Thyroid gland (tissue), 4 donors: Measurements from ENCODE around the gene SPECC1. TPM values are rescaled to one million over a fixed set of nuclear protein-coding genes. Genes with fewer than 3 reads are reported as not detected.

ENCODE experiments used
- DNase-seq, 2 donors: peaks; one replicate each; pipeline ENCODE4 v3.0.0-alpha.2; 2019
- H3K27ac ChIP-seq, 3 donors: fragments of 200-600 bp; sonication (generic); 1 replicate in 2 of 3; 2 replicates in 1 of 3; pipeline ENCODE4 v1.5.1; 2016 to 2019; ENCODE audit warnings: mild to moderate bottlenecking in 1 of 3, moderate library complexity in 1 of 3
- H3K27me3 ChIP-seq: fragments of 200-600 bp; sonication (generic); one replicate; pipeline ENCODE4 v1.5.1; 2019
- H3K36me3 ChIP-seq, 2 donors: fragments of 200-600 bp; sonication (generic); one replicate each; pipeline ENCODE4 v1.5.1; 2016 to 2019
- H3K4me1 ChIP-seq, 2 donors: fragments of 200-600 bp; sonication (generic); one replicate each; pipeline ENCODE4 v1.5.1; 2017 to 2019
- H3K4me3 ChIP-seq, 3 donors: fragments of 200-600 bp; sonication (generic); replicated peaks in 1 of 3; 1 replicate in 2 of 3; 2 replicates in 1 of 3; pipeline ENCODE4 v1.5.1; 2016; ENCODE audit warnings: mild to moderate bottlenecking in 1 of 3
- H3K9me3 ChIP-seq: fragments of 200-600 bp; sonication (generic); one replicate; pipeline ENCODE4 v1.5.1; 2017
- POLR2A ChIP-seq, 2 donors: fragments of 450-650 bp; IDR thresholded peaks; one replicate each; pipeline ENCODE4 v1.6.1; 2017; ENCODE audit warnings: antibody characterized with exemption in 2 of 2, mild to moderate bottlenecking in 2 of 2, moderate library complexity in 1 of 2
- WGBS, 2 donors: methylation state at CpG; one replicate each; pipeline ENCODE4 v1.1.5; 2017; 5-methylcytosine and 5-hydroxymethylcytosine counted together
- intact Hi-C: fragments of 100-400 bp; cut with DNase I; formaldehyde crosslinking; loops from one replicate; pipeline ENCODE4 v1.15.1; 2023
- total RNA-seq, 4 donors: library from RNA; depleted of rRNA; stranded (reverse); fragments of >200 nt; gene quantifications; one replicate each; pipeline ENCODE4 v1.2.3, GENCODE V29; 2016
- TF ChIP-seq, protein P1 (sequence below), 6 experiments: fragments of 200-600 bp in 3 of 6; fragments of 450-650 bp in 3 of 6; sonication (generic) in 3 of 6; IDR thresholded peaks; one replicate each; pipeline ENCODE4 v1.5.1; 2016 to 2019; ENCODE audit warnings: antibody characterized with exemption in 6 of 6, mild to moderate bottlenecking in 2 of 6, inconsistent platforms in 1 of 6, moderate library complexity in 1 of 6

The SPECC1 gene
- total RNA-seq, 4 donors from 2014 or later, result 19.8 to 41.5 (median 24.4) TPM

DNA sequence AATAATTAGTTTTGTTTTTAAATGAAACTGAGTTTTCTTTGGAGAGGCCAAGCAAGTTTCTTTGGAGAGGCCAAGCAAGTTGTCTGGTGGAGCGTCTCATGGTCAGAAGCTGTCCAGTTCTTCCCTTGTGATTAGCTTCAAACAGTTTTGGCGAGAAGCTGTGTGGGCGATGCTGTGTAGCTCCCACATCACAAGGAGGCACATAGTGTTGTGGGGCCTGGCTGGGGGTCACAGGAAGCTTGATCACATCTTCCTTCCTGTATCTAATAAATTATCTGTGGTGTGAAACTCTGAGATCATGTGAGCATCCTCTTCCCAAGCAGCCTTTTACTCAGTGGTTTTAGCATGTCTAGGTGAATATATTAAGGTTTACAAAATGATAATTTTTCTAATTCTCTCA is 33.9 kb downstream of the SPECC1 start:
- no peaks in the 10 kb centered on the region for H3K4me1 ChIP-seq
- no peak for DNase-seq
- WGBS, 2 donors, result 73 to 88% methylated on average over 3 of the region's 3 CpGs
- intact Hi-C loops, result no loop called here
- TF ChIP-seq, protein P1, sequence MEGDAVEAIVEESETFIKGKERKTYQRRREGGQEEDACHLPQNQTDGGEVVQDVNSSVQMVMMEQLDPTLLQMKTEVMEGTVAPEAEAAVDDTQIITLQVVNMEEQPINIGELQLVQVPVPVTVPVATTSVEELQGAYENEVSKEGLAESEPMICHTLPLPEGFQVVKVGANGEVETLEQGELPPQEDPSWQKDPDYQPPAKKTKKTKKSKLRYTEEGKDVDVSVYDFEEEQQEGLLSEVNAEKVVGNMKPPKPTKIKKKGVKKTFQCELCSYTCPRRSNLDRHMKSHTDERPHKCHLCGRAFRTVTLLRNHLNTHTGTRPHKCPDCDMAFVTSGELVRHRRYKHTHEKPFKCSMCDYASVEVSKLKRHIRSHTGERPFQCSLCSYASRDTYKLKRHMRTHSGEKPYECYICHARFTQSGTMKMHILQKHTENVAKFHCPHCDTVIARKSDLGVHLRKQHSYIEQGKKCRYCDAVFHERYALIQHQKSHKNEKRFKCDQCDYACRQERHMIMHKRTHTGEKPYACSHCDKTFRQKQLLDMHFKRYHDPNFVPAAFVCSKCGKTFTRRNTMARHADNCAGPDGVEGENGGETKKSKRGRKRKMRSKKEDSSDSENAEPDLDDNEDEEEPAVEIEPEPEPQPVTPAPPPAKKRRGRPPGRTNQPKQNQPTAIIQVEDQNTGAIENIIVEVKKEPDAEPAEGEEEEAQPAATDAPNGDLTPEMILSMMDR (IDR thresholded peaks at IDR 0.05), result no peak
- no peak for TF ChIP-seq POLR2A (IDR thresholded peaks at IDR 0.05)
- no peak overlapping the region for H3K27ac ChIP-seq
- H3K4me3 ChIP-seq, result no peak overlapping the region
- no peaks in the 10 kb centered on the region for H3K27me3 ChIP-seq
- H3K9me3 ChIP-seq, result no peaks in the 10 kb centered on the region
- no peaks in the 10 kb centered on the region for H3K36me3 ChIP-seq

- intact Hi-C loops, result no loop called here
- 73 to 83% methylated on average over 1 of the region's 1 CpG for whole genome bisulfite sequencing, 2 donors
- H3K27ac ChIP-seq, result no peak overlapping the region
- H3K4me1 ChIP-seq, result no peaks in the 10 kb centered on the region
- no peak for DNase-seq
- H3K4me3 ChIP-seq, result no peak overlapping the region
- H3K36me3 ChIP-seq, result no peaks in the 10 kb centered on the region
- no peak for TF ChIP-seq POLR2A (IDR thresholded peaks at IDR 0.05)
- TF ChIP-seq, protein P1 (IDR thresholded peaks at IDR 0.05), result no peak
- H3K9me3 ChIP-seq, result no peaks in the 10 kb centered on the region
- no peaks in the 10 kb centered on the region for H3K27me3 ChIP-seq
Observed at GRCh38 chr17:20045476-20045875, 36.3 kb downstream of the SPECC1 start.

DNA sequence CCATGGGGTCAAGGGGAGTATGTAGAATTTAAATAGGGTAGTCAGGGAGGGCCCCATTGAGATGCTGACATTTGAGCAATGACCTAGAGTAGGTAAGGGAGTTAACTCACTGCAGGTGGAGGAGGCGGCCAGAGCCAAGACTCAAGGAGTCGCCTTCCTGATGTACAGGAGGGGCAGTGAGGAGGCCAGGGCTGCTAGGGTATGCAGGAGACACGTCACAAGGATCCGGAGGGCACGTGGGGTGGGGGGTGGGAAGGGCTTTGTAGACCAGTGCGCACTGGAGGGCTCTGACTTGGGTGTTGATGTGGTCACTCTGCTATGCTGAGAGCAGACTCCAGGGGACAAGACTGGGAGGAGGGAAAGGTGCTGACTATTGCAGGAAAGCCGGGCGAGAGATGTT is 37.5 kb downstream of the SPECC1 start:
- TF ChIP-seq, protein P1 (IDR thresholded peaks at IDR 0.05), result no peak
- no peak for TF ChIP-seq POLR2A (IDR thresholded peaks at IDR 0.05)
- 84 to 87% methylated on average over 8 of the region's 8 CpGs for WGBS, 2 donors
- intact Hi-C loops, result no loop called here
- Histone ChIP-seq H3K9me3 (no peaks in the 10 kb centered on the region), H3K36me3 (no peaks in the 10 kb centered on the region), H3K27ac (no peak overlapping the region), H3K4me1 (no peaks in the 10 kb centered on the region), H3K4me3 (no peak overlapping the region), H3K27me3 (no peaks in the 10 kb centered on the region)
- no peak for DNase-seq

- no peak for TF ChIP-seq POLR2A (IDR thresholded peaks at IDR 0.05)
- TF ChIP-seq, protein P1 (IDR thresholded peaks at IDR 0.05), result no peak
- WGBS, 2 donors, result 91 to 92% methylated on average over 2 of the region's 2 CpGs
- Histone ChIP-seq H3K4me3 (no peak overlapping the region), H3K9me3 (no peaks in the 10 kb centered on the region), H3K4me1 (no peaks in the 10 kb centered on the region), H3K27ac (no peak overlapping the region), H3K36me3 (no peaks in the 10 kb centered on the region), H3K27me3 (no peaks in the 10 kb centered on the region)
- DNase-seq, result no peak
- intact Hi-C loops, result loop anchor here (5.0 kb wide), 1 partner anchor 49 kb away; no protein-coding TSS in a partner anchor
Observed at GRCh38 chr17:20051624-20052023, 42.5 kb downstream of the SPECC1 start.

GRCh38 chr17:20053361-20053964 is 44.3 kb downstream of the SPECC1 start:
- intact Hi-C loops, result loop anchor here (5.0 kb wide), 1 partner anchor 51 kb away; no protein-coding TSS in a partner anchor
- no peaks in the 10 kb centered on the region for H3K27me3 ChIP-seq
- DNase-seq, result no peak
- 93 to 98% methylated on average over 3 to 4 of the region's 4 CpGs for WGBS, 2 donors
- H3K4me3 ChIP-seq, result no peak overlapping the region
- no peaks in the 10 kb centered on the region for H3K9me3 ChIP-seq
- no peak overlapping the region for H3K27ac ChIP-seq
- H3K4me1 ChIP-seq, result no peaks in the 10 kb centered on the region
- no peaks in the 10 kb centered on the region for H3K36me3 ChIP-seq
- TF ChIP-seq, protein P1 (IDR thresholded peaks at IDR 0.05), result no peak
- no peak for TF ChIP-seq POLR2A (IDR thresholded peaks at IDR 0.05)
